ENCODE measurements around the gene ZNF155.
"Not testable (repeated sequence)": the region's sequence is repeated elsewhere in the genome, so short reads cannot be mapped to it uniquely, and the experiment has no call there.

Gene ZNF155

DNA sequence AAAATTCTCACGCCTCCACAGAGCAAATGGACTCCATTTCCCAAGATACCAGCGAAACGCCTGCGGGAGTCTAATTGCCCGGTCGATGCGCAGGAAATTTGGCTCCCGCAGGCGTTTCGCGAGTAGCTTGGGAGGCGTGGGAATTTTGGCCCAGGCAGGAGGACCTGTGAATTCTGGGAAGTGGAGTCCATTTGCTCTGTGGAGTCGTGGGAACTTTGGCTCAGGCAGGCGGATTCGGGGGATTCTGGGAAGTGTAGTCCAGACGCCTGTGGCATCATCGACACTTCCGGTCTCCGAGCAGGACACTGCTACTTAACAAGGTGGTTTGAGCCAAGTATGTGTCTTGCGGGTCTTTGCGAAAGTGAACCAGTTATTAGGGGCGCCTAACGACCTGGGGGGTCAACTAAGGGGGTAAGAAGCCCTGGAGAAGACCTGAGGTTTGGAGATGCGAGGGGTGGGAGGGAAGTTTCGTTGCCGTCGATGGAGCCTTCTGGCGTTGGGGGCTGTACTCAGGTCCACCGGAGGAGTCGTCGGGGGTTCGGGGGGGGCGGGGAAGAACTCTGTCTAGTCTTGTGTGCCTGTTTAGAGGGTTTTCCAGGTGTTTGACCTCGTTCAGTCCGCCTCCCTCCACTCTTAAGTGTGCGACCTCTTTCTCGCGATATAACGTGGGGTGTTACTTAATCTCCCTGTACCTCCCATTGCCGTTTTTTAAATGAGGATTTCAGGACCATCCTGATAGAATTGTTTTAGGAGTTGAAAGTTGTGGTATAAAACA, at the start of gene ZNF155:
ZNF155 (plus strand) TSS at position 277 of the 775 bp plus-strand sequence. CDS start 4,356 bp downstream, outside the sequence.
- DNase-seq: peak; percentile 55

DNA sequence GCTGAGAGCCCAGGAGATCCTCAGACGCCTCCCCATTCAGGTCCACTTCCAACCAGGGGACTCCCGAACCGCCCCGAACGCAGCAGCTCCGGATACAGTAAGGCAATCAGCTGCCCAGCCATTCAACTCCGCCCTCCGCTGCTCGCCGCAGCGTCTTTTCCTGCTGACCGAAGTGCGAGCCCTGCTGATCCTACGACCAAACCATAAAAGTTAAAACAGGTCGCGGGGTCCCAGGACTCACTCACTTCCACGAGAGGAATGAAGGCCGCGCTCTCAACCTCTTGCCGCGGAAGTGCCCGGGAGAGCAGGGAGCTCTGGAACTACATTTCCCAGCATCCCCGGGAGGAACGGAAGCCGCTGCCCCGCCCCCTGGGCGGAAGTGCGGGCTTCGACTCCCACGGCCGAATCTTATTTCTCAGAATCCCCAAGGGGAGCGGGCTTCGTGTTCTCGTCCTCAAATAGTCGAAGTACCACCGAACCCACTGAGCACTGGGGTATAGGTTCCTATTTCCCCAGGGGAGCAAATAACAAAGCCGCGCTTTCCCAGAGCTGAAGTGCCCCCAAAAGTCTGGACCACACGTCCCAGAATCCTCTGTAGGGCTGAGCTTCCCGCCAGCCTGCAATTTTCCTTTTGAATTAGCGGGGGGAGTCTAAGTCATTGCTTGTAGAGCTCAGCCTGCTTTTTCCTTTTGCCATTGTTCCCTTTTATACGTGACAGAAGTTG, 48.8 kb upstream of the ZNF155 start, which contains the start of gene ZNF45:
ZNF45 (minus strand) TSS at position 298 of the 724 bp plus-strand sequence. CDS start 13,097 bp downstream, outside the sequence.
- peak; percentile 86 for DNase-seq

DNA sequence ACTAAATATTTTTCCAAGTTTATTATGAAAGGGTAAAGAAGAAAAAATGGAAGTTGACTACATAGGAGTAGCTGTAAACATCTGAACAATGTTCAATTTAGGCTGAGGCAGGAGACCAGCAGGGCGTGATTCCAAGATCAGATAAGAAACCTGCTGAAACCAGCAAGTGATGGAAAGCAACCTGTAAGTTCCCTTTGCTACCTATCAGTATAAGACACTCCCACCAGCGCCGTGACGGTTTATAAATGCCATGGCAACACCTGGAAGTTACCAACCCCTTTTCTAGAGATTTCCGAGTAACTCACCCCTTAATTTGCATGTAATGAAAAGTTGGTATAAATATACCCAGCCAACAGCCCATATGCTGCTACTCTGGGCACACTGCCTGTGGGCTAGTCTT, 47.8 kb upstream of the ZNF155 start:
- no peak for DNase-seq

DNA sequence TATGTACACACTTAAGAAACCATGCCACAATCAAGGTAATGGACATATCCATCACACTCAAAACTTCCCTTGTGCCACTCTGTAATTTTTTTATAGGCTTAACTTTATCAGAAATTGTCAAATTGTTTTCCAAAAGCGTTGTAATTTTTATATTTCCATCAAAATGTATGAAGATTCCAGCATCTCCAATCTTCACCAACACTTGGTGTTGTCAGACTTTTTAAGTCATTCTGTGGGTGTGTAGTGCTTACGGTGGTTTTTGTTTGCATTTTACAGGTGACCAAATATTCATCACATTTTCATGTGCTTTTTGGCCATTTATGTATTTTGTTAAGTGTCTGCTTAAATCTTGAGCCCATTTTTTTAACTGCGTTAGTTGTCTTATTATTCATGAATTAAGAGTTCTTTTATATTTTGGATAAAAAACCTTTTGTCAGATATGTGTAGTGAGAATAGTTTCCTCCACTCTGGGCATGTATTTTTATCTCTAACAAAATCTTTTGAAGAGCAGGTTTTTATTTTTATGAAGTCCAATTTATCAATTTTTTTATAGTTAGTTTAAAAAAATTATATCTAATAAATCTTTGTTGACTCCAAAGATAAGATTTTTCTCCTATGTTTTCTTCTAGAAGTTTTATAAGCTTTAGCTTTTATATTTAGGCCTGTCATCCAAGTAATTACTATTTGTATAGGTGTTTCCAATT, 44.3 kb upstream of the ZNF155 start:
- no peak for DNase-seq

DNA sequence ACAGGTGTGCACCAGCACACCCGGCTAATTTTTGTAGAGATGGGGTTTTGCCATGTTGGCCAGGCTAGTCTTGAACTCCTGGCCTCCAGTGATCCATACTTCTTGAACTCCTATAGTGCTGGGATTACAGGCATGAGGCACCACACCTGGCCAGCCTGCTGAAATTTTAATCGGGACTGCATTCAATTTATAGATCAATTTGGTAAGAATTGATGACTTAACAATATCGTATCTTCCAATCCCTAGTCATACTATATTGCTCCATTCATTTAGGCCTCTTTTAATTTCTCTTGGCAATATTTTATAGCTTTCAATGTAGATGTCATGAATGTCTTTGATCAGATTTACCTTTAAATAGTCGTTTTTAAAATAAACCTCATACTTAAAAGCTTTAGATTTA, 43.3 kb upstream of the ZNF155 start:
- no peak for DNase-seq

DNA sequence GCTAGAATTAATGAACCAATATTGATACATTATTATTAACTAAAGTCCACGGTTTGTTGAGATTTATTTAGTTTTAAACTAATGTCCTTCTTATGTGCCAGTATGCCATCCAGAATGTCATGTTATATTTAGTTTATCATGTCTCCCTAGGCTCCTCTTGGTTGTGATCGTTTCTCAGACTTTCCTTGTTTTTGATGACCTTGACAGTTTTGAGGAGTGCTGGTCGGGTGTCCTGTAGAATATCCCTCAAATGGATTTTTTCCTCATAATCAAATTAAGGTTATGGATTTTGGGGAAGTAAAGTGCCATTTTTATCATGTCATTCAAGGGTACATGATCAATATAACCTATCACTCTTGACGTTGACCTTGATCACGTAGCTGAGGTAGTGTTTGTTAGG, 42.8 kb upstream of the ZNF155 start:
- DNase-seq: no peak

DNA sequence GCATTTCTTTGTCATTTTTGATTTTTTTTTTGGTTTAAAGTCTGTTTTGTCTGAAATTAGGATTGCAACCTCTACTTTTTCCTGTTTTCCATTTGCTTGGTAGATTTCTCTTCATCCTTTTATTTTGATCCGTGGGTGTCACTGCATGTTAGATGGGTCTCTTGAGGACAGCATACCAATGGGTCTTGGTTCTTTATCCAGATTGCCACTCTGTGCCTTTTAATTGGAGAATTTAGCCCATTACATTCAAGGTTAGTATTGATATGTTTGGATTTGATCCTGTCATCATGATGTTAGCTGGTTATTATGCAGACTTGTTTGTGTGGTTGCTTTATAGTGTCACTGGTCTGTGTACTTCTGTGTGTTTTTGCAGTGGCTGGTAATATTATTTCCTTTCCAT, 36.6 kb upstream of the ZNF155 start:
- not testable (repeated sequence) for DNase-seq

DNA sequence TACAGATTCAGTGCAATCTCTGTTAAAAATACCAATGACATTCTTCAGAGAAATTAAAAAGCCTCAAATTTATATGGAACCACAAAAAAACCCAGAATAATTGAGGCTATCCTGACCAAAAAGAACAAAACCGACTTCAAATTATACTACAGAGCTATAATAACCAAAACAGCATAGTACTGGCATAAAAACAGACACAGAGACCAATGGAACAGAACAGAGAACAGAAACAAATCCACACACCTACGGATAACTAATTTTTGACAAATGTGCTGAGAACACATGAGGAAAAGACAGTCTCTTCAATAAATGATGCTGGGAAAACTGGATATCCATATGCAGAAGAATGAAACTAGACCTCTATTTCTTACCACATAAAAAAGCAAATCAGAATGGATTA, 34.2 kb upstream of the ZNF155 start:
- not testable (repeated sequence) for DNase-seq

DNA sequence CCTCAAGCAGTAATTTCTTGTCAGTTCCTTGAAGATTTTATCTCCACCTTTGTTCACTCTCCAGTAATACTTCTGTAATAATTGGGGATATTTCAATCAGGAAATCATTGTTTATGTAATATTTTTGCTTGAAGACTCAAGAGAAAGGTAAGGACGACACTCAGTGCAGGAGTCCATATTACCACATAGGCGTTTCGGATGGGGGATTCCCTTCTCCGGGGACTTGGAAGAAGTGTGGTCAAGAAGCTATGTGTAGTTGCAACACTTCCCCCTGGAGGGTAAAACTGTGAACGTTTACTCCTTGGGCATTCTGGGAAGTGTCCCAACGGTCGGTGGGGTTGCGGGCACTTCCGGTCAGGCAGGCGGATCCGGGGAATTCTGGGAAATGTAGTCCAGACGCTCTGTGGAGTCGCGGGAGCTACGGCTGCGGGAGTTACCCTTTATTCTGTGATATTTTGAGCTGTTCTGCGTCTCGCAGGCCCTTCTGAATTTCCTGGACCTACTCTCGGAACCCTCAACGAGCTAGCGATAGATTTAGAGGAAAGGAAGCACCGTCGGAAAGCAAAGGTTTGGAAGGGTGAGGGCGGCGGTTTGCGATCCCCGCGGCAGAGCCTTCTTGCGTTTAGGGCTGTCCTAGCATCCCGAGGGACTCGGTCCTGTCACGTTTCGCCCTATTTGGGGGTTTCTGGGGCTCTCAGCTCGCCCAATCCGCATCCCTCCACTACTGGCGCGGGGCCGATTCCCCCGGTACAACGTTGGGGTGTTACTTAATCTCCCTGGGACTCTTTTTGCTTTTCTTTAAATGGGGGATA, 32.9 kb upstream of the ZNF155 start, which contains the start of gene ZNF221:
ZNF221 (plus strand) TSS at position 395 of the 812 bp plus-strand sequence. CDS start 11,499 bp downstream, outside the sequence.
- DNase-seq: peak; percentile 33

DNA sequence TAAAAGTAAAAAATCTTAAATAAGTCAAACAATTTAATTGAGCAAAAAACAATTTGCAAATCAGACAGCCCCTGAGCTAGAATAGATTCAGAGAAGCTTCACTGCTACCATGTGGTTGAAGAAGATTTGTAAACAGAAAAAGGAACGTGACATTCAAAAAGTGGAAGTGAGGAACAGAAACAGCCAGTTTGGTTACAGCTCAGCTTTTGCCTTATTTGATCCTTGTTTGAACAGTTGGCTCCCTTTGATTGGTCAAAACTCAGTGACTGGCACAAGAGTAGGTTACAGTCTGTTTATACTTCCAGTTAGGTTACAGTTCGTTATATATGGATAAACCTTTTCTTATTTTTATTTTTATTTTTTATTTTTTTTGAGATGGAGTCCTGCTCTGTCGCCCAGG, 27.2 kb upstream of the ZNF155 start:
- DNase-seq: no peak

DNA sequence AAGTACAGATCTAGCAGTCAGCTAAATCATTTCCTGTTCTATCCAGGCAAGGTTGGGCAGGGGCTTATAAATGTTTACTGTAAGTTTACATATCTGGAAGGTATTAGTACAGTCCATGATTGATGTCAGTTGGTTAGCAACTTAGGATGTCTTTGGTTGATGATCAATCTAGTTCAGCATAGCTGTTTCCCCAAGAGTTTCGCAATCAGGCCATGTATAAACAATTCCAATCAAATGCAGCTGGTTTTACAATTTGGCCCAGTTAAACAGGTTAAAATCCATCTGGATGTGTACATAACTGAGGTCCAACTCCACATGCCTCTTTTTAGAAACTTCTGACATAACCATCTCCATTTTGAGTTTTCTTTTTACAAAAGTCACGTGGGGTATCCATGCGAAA, 26.1 kb upstream of the ZNF155 start:
- DNase-seq: no peak

DNA sequence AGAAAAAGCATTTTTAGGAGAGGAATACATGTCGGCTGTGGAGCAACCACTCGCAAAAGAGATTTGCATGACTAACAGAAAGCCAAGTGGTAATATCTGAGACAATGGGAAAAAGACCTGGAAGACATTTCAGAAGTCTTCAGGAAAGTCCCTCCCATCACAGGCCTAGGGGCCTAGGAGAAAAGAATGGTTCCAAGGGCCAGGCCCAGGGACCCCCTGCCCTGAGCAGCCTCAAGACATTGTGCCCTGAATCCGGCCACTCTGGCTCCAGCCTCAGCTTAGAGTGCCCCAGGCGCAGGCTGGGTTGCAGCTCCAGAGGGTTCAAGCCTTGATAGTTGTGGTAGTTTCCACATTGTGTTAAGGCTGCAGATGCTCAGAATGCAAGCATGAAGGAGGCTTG, 23.6 kb upstream of the ZNF155 start:
- DNase-seq: no peak

DNA sequence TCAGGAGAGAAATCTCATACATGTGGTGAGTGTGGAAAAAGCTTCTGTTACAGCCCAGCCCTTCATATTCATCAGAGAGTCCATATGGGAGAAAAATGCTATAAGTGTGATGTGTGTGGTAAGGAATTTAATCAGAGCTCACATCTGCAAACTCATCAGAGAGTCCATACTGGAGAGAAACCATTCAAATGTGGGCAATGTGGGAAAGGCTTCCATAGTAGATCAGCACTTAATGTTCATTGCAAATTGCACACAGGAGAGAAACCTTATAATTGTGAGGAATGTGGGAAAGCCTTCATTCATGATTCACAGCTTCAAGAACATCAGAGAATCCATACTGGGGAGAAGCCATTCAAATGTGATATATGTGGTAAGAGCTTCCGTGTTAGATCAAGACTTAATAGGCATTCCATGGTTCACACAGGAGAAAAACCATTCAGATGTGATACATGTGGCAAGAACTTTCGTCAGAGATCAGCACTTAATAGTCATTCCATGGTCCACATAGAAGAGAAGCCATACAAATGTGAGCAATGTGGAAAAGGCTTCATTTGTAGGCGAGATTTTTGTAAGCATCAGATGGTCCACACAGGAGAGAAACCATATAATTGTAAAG, 17.8 kb upstream of the ZNF155 start:
- no peak for DNase-seq

DNA sequence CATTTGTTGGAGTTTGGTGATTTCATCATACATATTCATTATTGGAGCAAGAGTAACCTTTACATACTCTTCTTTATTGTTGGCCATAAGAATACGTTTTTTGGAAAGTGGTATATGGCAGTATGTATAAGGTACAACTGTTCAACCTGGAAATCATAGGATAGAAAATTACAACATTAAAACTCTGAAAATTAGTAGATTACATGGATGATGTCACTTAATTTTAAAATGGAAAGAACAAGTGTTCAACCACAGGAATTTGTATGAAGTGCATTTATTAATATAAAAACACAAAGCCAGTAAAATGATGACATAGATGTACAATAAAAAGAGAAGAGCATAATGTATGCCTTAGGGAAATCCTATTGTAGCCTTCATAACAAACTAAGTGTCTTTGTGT, 7.3 kb upstream of the ZNF155 start:
- DNase-seq: no peak

DNA sequence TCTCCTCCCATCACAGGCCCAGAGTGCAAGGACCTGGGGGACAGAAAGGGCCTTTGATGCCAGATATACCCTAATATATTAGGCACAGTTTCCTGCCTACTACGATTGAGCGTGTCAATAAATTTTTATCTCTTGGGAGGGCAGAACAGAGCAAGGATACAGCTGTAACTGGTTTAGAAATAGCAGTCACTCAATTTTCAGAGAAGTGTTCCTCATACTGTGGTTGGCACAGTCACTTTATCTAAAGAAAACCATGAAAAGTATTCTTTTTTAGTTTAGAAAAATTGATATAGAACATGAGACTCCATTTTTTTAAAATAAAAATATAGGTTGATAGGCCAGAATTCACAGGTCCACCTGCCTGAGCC, 460 bp upstream of the ZNF155 start:
- no peak for DNase-seq

DNA sequence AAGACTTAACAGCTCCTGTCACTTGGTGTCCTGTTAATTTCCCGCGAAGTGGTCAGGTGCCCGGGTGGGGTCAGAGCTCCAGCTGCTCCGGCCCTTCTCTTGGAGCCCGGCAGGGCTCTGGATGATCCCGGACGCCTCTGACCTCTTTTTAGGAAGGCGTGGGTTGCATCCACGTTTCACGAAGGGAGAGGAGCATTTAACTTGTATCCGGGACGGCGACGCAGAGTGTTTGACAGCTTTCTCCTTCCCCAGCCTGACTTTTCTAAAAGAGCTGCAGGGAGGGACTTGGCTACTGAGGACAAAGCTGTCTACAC, 656 bp downstream of the ZNF155 start:
- no peak for DNase-seq

DNA sequence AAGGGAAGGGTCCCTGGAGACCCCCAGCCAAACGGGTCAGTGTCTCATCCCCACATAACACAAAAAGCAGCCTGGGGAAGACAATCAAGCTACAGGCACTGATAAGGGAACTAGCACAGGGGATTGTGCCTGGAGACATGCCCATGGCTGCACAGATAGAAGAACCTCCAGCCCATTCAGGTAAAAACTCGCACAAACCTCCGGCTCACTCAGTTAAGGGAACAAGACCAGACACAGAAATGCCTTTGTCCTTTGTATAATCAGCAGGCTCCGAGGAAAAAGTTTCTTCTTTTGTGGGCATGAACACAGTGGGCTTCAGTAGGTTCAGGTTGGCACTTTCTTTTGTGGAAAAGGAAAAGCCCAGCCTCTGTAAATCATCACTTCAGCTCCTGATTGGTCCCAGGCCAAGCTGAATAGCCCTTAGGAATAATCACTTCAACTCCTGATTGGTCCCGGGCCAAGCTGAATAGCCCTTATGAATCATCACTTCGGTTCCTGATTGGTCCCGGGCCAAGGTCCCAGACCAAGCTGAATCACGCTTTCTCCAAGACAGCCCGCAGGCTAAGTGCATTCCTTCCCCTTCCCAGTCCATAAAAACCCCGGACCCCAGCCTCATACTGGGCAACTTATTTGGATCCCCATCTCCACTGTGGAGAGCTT, 13.8 kb downstream of the ZNF155 start:
- DNase-seq: no peak

DNA sequence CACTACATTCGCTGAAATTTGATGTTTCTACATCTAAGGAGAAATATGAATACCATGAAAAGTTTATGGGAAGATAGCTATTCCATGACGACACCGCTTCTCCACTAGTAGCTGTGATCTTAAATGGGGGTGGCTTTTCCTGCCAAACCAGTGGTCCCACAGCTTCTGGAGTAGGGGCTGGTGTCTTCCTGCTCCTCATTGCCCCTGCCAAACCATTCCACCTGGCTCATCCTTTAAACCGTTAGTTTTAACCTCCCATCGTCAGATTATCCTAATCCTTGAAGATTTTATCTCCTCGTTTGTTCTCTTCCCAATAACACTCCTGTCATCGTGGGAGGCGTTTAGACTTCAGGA, 18.2 kb downstream of the ZNF155 start:
- no peak for DNase-seq

DNA sequence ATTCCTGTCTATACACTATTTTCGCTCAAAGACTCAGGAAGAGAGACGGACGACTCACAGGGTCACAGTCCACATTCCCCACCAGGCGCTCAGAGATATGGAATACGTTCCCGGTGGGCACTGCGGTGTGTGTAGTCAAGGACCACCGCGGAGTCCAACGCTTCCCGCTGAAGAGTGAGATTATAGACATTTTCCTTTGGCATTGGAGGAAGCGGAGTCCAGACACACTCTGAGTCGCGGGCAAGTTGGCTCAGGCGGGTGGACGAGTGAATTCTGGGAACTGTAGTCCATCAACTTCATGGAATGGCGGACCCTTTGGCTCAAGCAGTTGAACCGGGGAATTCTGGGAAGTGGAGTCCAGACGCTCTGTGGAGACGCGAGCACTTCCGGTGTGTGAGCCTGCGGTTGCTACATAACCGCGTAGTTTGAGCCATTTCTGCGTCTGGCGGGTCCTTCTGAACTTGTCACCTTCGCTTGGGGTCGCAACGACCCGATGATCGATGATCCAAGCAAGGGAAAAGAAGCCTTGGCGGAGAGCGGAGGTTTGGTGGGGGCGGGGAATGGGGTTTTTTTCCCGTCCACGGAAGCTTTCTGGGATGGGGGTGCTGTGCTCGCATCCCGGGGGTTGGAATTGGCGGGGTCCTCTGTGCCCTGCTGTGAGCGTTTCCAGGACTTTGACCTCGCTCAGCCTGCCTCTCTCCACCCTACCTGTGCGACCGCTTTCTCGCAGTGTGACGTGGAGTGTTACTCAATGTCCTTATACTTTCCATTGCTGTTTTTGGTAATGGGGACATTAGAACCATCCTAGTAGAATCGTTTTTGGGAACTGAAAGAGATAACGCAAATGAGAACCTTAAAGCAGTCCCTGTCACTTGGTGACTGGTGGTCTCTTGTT, 18.8 kb downstream of the ZNF155 start, which contains the start of gene ZNF230:
ZNF230 (plus strand) TSS at position 392 of the 895 bp plus-strand sequence. CDS start 4,122 bp downstream, outside the sequence.
- DNase-seq: peak; percentile 75

DNA sequence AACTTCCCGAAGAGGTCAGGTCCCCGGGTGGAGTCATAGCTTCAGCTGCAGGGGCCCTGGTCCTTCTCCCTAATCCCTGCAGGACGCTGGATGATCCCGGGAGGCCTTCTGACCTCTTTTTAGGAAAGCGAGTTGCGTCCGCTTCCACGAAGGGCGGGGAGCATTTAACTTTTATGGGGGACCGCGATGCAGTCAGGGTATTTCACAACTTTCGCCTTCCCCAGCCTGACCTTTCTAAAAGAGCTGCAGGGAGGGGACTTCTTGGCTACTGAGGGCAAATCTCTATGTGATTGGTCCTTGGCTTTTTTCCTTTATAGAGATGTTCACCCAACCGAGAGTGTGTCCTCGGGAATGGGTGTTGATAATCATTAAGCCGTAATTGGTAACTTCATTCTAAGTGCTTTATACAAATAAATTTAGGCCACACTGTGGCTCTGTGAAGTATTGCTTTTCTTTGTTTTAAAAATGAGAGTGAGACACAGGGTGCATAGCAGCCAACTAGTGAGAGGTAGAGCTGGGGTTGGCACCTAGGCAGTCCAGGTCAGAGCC, 19.5 kb downstream of the ZNF155 start:
- DNase-seq: no peak
